Fibroblast of lung (primary cell): ENCODE results near the gene VEPH1.

Experiments used
- EZH2 ChIP-seq: IDR thresholded peaks from 2 replicates; pipeline ENCODE4 v1.5.1; 2012; ENCODE audit warnings: low read length, control low read depth, mild to moderate bottlenecking; ENCODE audit errors: missing control alignments
- TF ChIP-seq, protein P1 (sequence below), 2 donors: IDR thresholded peaks in 1 of 2; conservative IDR thresholded peaks in 1 of 2; 1 replicate in 1 of 2; 2 replicates in 1 of 2; pipeline ENCODE4 v1.5.1; 2011 to 2012; ENCODE audit warnings: low read length in 2 of 2, control low read depth in 1 of 2, inconsistent platforms in 1 of 2, low read depth in 1 of 2, mild to moderate bottlenecking in 1 of 2

- TF ChIP-seq, protein P1, sequence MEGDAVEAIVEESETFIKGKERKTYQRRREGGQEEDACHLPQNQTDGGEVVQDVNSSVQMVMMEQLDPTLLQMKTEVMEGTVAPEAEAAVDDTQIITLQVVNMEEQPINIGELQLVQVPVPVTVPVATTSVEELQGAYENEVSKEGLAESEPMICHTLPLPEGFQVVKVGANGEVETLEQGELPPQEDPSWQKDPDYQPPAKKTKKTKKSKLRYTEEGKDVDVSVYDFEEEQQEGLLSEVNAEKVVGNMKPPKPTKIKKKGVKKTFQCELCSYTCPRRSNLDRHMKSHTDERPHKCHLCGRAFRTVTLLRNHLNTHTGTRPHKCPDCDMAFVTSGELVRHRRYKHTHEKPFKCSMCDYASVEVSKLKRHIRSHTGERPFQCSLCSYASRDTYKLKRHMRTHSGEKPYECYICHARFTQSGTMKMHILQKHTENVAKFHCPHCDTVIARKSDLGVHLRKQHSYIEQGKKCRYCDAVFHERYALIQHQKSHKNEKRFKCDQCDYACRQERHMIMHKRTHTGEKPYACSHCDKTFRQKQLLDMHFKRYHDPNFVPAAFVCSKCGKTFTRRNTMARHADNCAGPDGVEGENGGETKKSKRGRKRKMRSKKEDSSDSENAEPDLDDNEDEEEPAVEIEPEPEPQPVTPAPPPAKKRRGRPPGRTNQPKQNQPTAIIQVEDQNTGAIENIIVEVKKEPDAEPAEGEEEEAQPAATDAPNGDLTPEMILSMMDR (conservative IDR thresholded peaks at IDR 0.05 in 1 of 2, IDR thresholded peaks at IDR 0.05 in 1 of 2; ENCODE audit: low read depth in 1 of 2, low read length in 2 of 2) = no peak
- no peak for TF ChIP-seq EZH2
These were observed 3.8 kb downstream of the VEPH1 start for GRCh38 chr3:157499342-157499963.
